Measurements from ENCODE around the gene RAPGEF1.

DNA sequence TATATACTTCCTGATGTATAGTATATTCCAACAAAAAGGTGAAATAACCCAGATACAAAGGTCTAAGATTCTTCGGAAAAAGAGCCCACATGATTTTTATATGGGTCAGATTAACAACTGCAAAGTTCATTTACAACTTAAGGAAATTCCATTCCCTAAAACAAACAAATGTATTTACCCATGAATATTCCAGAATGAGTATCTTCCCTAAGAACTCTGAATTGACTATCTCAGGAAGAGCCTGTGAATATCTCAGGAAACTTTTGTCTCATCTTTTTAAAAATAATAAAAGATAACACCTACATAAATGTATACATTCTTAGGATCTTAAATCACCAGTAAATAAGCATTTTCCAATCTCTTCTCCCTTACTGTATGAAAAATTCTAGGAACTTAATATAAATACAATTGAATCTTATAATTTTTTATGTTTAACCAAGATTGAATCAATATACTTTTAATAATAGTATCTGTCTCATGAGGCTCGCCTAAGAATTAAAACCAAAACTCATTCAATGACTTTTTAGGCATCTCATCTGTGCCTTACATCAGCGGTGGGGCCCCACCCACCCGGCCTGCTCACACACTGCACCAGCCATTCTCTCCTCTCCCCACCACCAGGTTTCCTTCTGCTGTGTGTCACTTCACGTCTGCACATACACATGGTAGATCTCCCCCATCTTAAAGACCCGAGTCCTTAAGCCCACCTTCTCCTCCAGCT is 78.1 kb downstream of the RAPGEF1 start:
- TF ChIP-seq, protein P1, sequence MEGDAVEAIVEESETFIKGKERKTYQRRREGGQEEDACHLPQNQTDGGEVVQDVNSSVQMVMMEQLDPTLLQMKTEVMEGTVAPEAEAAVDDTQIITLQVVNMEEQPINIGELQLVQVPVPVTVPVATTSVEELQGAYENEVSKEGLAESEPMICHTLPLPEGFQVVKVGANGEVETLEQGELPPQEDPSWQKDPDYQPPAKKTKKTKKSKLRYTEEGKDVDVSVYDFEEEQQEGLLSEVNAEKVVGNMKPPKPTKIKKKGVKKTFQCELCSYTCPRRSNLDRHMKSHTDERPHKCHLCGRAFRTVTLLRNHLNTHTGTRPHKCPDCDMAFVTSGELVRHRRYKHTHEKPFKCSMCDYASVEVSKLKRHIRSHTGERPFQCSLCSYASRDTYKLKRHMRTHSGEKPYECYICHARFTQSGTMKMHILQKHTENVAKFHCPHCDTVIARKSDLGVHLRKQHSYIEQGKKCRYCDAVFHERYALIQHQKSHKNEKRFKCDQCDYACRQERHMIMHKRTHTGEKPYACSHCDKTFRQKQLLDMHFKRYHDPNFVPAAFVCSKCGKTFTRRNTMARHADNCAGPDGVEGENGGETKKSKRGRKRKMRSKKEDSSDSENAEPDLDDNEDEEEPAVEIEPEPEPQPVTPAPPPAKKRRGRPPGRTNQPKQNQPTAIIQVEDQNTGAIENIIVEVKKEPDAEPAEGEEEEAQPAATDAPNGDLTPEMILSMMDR (IDR thresholded peaks at IDR 0.05) = no peak
- TF ChIP-seq POLR2AphosphoS5 (IDR thresholded peaks at IDR 0.05) = no peak
